Measurements from ENCODE around the gene SIPA1L3. TPM values are rescaled to one million over a fixed set of nuclear protein-coding genes. Genes with fewer than 3 reads are reported as not detected.

The SIPA1L3 gene
- polyA plus RNA-seq, 3 donors from 2014 or later = 0.29 to 4.1 (median 3.2) TPM

DNA sequence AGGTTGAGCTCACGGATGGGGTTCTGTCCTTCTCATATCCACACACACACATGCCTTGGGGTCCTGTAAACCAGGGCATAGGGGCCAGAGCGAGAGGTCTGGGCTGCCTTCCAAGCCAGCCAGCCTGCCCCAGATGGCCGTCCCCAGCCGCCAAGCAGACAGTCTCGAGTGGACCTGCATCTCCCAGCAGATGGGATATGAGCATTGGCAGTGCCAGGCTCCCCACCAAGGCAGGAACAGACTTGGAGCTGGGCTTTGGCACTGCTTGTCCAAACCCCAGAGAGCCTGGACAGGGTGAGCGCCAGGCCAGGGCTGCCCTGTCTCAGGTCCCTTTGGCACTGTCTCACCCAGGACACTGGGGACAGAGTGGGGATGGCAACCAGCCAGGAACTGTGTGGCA lies 186.6 kb downstream of the SIPA1L3 start:
- peaks cover 0 to 19% (median 8%) of the 10 kb centered on the region in 3 donors for H3K36me3 Mint-ChIP-seq
- no peak for DNase-seq
- H3K27me3 Mint-ChIP-seq (ENCODE audit: low read depth in 3 of 3) = peaks cover 0 to 3% (median 3%) of the 10 kb centered on the region in 3 donors
- H3K27ac Mint-ChIP-seq = no peak overlapping the region
- no peaks in the 10 kb centered on the region for H3K9me3 Mint-ChIP-seq
- H3K4me1 Mint-ChIP-seq = peaks cover 0 to 4% of the 10 kb centered on the region in 2 donors
- H3K4me3 Mint-ChIP-seq = no peak overlapping the region

DNA sequence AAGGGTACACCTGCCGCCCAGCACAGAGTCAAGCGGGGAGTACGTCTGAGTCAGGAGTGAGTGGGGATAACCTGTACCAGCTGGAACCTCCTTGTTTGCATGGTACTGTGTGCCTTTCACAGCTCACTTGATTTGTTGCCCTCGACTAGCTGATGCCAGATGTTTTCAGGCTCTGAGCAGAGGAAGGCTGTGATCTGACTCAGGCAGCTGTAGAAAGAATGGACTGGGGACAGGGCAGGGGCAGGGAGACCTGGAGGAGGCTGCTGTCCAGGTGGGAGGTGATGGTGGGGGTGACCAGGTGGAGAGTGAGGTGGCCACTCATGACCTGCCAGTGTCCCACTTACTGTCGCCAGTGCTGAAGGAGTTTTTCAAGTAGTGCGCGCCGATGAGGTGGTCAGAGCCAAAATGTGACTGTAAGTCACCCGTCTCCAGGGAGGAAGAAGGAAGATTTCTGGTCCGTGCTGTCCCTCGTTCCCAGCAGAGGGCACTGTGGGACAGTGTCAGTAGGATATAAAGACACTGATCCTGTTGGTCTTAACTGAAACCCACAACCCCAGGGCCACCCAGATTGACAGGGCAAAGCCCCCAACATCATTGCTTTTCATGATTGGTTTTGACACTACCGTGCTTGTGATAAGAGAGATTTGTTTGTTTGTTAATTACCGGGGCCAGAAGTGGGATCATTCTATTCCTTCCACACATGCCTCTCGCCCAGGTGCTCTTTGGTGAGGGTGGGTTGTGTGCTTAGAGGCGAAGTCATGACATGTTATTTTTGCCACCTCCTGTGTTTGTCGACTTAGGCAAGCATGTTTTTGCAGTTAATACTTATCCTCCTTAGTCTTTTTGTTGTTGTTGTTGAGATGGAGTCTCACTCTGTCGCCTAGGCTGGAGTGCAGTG lies 188.7 kb downstream of the SIPA1L3 start:
- peak; percentile 10 to 37 (median 12) for DNase-seq
- Mint-ChIP-seq H3K4me3 (no peak overlapping the region), H3K9me3 (no peaks in the 10 kb centered on the region), H3K36me3 (peaks cover 12 to 28% (median 15%) of the 10 kb centered on the region in 3 donors), H3K4me1 (peaks cover 0 to 4% of the 10 kb centered on the region in 2 donors), H3K27ac (peak overlapping the region in 1 of 6 donors; percentile 55), H3K27me3 (ENCODE audit: low read depth in 3 of 3) (peaks cover 0 to 3% (median 3%) of the 10 kb centered on the region in 3 donors)

DNA sequence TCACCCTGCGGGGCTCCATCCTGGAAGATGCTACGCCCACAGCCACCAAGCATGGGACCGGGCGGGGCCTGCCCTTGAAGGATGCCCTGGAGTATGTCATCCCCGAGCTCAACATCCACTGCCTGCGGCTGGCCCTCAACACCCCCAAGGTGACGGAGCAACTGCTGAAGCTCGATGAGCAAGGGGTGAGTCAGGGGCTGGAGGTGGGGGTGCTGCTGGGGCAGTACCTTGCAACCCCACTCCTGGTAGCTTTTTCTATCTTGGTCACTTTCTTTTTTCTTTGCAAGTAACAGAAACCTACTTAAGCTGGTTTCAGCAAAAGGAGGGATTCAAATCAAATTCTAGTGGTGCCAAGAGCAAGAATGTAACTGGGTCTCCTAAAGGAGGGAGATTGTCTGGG lies 193.0 kb downstream of the SIPA1L3 start:
- Mint-ChIP-seq H3K9me3 (no peaks in the 10 kb centered on the region), H3K27ac (no peak overlapping the region), H3K27me3 (ENCODE audit: low read depth in 3 of 3) (peaks cover 0 to 4% (median 0%) of the 10 kb centered on the region in 3 donors), H3K36me3 (peaks cover 12 to 38% (median 30%) of the 10 kb centered on the region in 3 donors), H3K4me1 (peaks cover 0 to 4% of the 10 kb centered on the region in 2 donors), H3K4me3 (peak overlapping the region in 1 of 5 donors; percentile 13)
- no peak for DNase-seq

DNA sequence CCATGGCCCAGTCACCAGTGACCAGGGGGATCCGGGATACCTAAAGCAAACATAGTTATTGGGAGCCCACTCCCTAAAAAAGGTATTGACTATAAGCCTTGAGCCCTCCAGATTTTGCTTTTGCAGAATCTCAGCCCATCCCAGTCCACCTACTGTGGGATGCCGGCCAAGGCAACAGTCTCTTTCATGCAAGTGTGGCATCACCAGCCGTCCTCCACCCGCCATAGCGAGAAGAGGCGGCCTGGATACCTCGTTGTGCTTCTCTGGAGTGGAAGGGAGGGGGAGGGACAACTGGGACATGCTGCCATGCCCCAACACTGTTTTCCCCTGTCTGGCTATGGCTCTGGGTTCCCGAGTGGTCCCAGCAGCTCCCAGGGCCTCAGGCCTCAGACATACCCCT lies 193.6 kb downstream of the SIPA1L3 start:
- Mint-ChIP-seq H3K4me3 (no peak overlapping the region), H3K9me3 (no peaks in the 10 kb centered on the region), H3K27me3 (ENCODE audit: low read depth in 3 of 3) (peaks cover 0 to 4% (median 0%) of the 10 kb centered on the region in 3 donors), H3K4me1 (peaks cover 0 to 2% of the 10 kb centered on the region in 2 donors), H3K27ac (peak overlapping the region in 1 of 6 donors; percentile 46), H3K36me3 (peaks cover 16 to 40% (median 32%) of the 10 kb centered on the region in 3 donors)
- DNase-seq = no peak

DNA sequence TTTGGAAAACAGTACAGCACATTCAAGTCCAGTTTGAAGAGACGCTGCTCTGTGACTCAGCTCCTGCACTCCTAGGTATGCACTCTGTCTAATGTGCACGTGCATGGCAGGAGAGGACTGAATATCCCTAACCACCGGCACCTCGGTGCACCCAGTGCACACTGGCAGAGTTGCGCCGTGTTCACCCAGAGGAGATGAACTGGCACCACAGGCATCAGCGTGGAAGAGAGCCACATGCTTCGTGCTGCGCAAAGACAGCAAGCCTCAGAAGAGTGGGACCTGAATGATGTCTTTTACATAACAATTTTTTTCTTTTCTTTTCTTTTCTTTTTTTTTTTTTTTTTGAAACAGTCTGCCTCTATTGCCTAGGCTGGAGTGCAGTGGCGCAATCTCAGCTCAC lies 194.7 kb downstream of the SIPA1L3 start:
- Mint-ChIP-seq H3K27me3 (ENCODE audit: low read depth in 3 of 3) (peaks cover 0 to 4% (median 0%) of the 10 kb centered on the region in 3 donors), H3K4me3 (no peak overlapping the region), H3K36me3 (peaks cover 23 to 41% (median 31%) of the 10 kb centered on the region in 3 donors), H3K27ac (no peak overlapping the region), H3K9me3 (no peaks in the 10 kb centered on the region), H3K4me1 (no peaks in the 10 kb centered on the region)
- no peak for DNase-seq

DNA sequence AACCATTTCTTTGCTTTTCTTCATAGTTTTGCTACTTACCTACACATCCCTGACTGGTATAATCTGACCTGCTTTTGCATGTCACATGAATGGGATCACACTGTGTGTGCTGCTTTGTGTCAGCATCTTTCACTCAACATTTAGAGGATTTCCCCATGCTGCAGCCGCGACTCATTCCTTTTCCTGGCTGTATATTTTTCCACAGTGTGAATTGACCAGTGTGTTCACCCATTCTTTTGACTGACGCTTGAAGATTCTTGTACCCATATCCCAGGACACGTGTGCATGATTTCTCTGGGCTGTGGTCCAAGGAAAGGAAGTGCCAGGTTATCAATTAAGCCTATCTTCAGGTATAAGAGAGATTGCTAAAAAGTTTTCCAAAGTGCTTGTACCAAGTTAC lies 198.6 kb downstream of the SIPA1L3 start:
- Mint-ChIP-seq H3K27me3 (ENCODE audit: low read depth in 3 of 3) (peaks cover 0 to 4% (median 0%) of the 10 kb centered on the region in 3 donors), H3K36me3 (peaks cover 22 to 45% (median 29%) of the 10 kb centered on the region in 3 donors), H3K4me1 (no peaks in the 10 kb centered on the region), H3K9me3 (no peaks in the 10 kb centered on the region), H3K27ac (peak overlapping the region in 1 of 6 donors; percentile 27), H3K4me3 (no peak overlapping the region)
- no peak for DNase-seq

DNA sequence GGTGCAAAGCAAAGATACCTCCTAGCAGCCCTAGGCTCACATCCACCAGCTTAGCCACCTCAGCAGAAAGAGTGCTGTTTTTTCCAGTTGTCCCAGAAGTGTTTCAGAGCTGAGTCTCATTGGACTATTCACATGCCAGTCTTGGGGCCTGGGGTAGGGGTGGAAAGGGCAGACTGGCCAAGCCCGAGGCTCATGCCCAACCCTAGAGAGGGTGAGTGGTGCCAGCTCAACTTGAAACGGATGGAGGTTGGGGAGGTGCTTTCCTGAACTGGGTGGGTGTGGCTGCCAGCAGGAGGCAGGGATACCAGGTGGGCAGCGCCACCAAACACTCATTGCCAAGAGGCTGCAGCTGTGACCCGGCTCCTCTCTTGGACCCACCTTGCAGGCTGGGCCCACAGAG lies 200.1 kb downstream of the SIPA1L3 start:
- Mint-ChIP-seq H3K9me3 (no peaks in the 10 kb centered on the region), H3K4me1 (no peaks in the 10 kb centered on the region), H3K27me3 (ENCODE audit: low read depth in 3 of 3) (peaks cover 0 to 2% (median 0%) of the 10 kb centered on the region in 3 donors), H3K4me3 (no peak overlapping the region), H3K36me3 (peaks cover 22 to 55% (median 25%) of the 10 kb centered on the region in 3 donors), H3K27ac (no peak overlapping the region)
- no peak for DNase-seq

DNA sequence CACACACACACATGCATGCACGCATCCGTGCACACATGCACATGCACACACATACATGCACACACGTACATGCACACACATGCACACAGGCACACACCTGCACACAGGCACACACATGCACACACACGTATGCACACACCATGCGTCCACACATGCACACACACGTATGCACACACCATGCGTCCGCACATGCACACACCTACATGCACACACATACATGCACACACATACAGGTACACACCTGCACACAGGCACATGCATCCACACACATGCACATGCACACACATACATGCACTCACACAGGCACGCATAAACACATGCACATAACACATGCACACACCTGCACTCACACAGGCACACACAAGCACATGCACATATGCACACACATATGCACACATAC lies 204.9 kb downstream of the SIPA1L3 start:
- Mint-ChIP-seq H3K27ac (no peak overlapping the region), H3K4me1 (peaks cover 0 to 3% of the 10 kb centered on the region in 2 donors), H3K36me3 (peaks cover 17 to 50% (median 21%) of the 10 kb centered on the region in 3 donors)

DNA sequence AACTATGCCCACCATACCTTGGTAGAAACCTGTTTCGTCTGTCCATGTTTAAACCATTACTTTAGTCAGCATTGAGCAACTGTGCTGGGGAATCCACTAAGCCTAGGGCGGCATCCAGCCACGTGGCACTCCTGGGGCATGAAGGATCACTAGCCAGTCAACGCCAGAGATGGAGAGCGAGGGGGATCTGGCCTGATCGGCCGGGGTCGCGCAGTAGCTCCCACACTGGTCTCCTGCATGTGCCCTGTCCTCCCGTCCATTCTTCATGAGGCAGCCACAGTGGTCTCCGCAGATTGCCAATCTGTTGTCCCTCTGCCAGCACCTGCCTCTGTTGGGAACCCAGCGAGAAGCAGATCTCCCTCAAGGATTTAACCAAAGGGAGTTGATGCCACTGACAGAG lies 207.6 kb downstream of the SIPA1L3 start:
- no peak for DNase-seq
- Mint-ChIP-seq H3K4me3 (no peak overlapping the region), H3K9me3 (no peaks in the 10 kb centered on the region), H3K27me3 (ENCODE audit: low read depth in 3 of 3) (peaks cover 0 to 2% (median 2%) of the 10 kb centered on the region in 3 donors), H3K4me1 (peaks cover 3 to 5% of the 10 kb centered on the region in 2 donors), H3K36me3 (peaks cover 12 to 44% (median 28%) of the 10 kb centered on the region in 3 donors), H3K27ac (no peak overlapping the region)

More for the DNA sequence above, 204.9 kb downstream of the SIPA1L3 start:
- no peaks in the 10 kb centered on the region for H3K9me3 Mint-ChIP-seq
- no peak for DNase-seq
- H3K4me3 Mint-ChIP-seq = no peak overlapping the region
- H3K27me3 Mint-ChIP-seq (ENCODE audit: low read depth in 3 of 3) = peaks cover 0 to 2% (median 2%) of the 10 kb centered on the region in 3 donors

DNA sequence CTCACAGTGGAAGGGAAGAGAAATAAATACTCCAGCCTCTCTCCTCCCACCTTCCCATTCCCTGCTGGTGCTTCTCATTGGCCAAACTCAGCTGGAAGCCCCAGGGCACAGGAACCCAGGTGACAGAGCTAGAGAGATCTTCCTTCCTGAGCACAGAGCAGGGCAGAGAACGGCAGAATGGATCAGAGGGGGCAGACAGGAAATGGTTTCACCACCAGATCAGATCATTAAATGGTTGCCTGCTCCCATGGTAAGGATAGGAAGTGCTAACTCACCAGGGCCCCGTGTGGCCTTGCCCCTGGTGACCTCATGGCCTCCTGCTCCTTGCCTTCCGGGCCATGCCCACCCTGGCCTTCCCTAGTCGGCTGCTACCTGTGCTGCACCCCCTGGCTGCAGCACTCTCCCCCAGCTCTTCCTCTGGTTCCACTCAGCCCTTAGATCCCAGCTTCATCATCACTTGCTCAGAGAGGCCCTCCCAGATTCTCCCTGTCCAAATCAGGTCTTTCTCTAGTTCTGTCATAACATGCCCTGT lies 208.3 kb downstream of the SIPA1L3 start:
- Mint-ChIP-seq H3K4me1 (peaks cover 3 to 5% of the 10 kb centered on the region in 2 donors), H3K36me3 (peaks cover 17 to 47% (median 35%) of the 10 kb centered on the region in 3 donors), H3K4me3 (no peak overlapping the region), H3K27me3 (ENCODE audit: low read depth in 3 of 3) (peaks cover 0 to 2% (median 2%) of the 10 kb centered on the region in 3 donors), H3K27ac (peak overlapping the region in 1 of 6 donors; percentile 50), H3K9me3 (no peaks in the 10 kb centered on the region)
- no peak for DNase-seq

DNA sequence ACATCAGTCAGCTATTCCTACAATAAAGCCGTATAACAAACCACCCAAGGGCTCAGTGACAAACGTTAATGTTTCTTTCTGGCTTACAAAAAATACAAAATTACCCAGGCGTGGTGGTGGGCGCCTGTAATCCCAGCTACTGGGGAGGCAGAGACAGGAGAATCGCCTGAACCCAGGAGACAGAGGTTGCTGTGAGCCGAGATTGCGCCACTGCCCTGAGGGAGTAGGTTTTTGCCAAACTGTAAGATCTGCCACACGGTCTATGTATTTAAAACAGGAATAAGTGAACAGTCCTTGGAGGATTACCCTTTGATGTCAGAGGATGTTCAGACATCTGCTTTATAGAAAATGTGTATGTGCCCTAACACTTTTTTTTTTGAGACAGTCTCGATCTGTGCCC lies 211.2 kb downstream of the SIPA1L3 start:
- no peaks in the 10 kb centered on the region for H3K9me3 Mint-ChIP-seq
- peaks cover 3 to 5% of the 10 kb centered on the region in 2 donors for H3K4me1 Mint-ChIP-seq
- H3K4me3 Mint-ChIP-seq = no peak overlapping the region
- peaks cover 0 to 5% (median 2%) of the 10 kb centered on the region in 3 donors for H3K27me3 Mint-ChIP-seq (ENCODE audit: low read depth in 3 of 3)
- DNase-seq = no peak
- H3K36me3 Mint-ChIP-seq = peaks cover 29 to 46% (median 44%) of the 10 kb centered on the region in 3 donors
- no peak overlapping the region for H3K27ac Mint-ChIP-seq

DNA sequence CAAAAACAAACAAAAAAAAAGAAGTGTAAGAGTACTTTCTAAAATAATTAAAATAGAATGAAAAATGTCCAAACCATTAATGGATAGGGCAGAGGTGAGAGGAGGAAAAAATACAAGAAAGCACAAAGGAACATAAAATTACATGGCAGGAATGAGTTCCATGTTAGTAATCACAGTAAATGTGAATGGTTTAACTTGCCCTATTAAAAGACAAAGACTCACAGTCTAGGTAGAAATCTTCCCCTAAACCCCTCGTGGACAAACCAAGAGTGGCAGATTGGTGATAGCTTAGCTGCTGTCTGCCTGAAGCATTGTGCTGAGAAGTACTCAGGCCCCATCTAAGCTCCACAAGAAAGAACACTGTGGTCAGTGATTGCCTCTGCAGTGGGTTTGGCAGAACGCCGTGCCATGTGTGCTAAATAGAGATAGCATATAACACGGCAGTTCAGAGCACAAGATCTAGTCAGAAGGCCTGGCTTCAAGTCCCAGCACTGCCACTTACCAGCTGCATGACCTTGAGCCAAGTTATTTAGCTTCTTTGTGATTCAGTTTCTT lies 213.5 kb downstream of the SIPA1L3 start:
- no peaks in the 10 kb centered on the region for H3K9me3 Mint-ChIP-seq
- H3K4me1 Mint-ChIP-seq = peaks cover 2 to 5% of the 10 kb centered on the region in 2 donors
- DNase-seq = no peak
- no peak overlapping the region for H3K4me3 Mint-ChIP-seq
- no peak overlapping the region for H3K27ac Mint-ChIP-seq
- H3K27me3 Mint-ChIP-seq (ENCODE audit: low read depth in 3 of 3) = peaks cover 0 to 4% (median 0%) of the 10 kb centered on the region in 3 donors
- peaks cover 22 to 39% (median 37%) of the 10 kb centered on the region in 3 donors for H3K36me3 Mint-ChIP-seq

DNA sequence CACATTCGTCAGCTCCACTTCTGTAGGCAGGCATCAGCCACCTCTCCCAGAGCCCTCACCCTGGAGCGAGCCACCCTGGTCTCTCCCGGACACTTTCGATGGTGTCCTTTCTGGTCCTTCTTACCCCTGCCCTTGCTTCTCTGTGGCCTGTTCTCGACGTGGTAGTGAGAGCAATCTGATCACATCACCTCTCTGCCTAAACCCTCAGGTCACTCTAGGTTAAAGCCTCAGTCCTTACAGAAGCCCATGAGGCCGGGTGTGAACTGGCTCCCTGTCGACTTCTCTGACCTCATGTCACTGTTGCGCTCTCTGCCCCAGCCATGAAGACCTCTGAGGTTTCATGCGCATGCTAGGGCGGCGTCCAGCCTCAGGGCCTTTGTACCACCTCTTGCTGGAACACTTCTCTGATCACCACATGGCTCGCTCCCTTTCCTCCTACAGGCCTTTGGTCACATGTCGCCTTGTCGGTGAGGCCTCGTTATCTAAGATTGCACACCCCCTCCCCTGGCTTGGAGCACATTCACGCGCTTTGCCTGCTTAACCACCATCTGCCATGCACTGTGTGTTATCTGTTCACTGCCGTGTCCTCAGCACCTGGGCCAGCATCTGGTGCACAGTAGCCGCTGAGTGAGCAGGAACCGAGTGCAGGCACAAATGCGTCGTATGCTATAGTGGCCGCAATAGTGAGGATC lies 215.5 kb downstream of the SIPA1L3 start:
- Mint-ChIP-seq H3K36me3 (peaks cover 22 to 39% (median 39%) of the 10 kb centered on the region in 3 donors), H3K27ac (no peak overlapping the region), H3K9me3 (no peaks in the 10 kb centered on the region), H3K27me3 (ENCODE audit: low read depth in 3 of 3) (peaks cover 0 to 5% (median 0%) of the 10 kb centered on the region in 3 donors), H3K4me1 (peaks cover 0 to 5% of the 10 kb centered on the region in 2 donors), H3K4me3 (no peak overlapping the region)
- no peak for DNase-seq
